Measurements from ENCODE around the gene DUSP9. TPM values are rescaled to one million over a fixed set of nuclear protein-coding genes. Genes with fewer than 3 reads are reported as not detected.

DUSP9 gene
- total and polyA plus RNA-seq, 2 donors (not counting 3 experiments of a cell fraction or from before 2014, with no cell fraction given), result 0.04 TPM; not detected in 1

DNA sequence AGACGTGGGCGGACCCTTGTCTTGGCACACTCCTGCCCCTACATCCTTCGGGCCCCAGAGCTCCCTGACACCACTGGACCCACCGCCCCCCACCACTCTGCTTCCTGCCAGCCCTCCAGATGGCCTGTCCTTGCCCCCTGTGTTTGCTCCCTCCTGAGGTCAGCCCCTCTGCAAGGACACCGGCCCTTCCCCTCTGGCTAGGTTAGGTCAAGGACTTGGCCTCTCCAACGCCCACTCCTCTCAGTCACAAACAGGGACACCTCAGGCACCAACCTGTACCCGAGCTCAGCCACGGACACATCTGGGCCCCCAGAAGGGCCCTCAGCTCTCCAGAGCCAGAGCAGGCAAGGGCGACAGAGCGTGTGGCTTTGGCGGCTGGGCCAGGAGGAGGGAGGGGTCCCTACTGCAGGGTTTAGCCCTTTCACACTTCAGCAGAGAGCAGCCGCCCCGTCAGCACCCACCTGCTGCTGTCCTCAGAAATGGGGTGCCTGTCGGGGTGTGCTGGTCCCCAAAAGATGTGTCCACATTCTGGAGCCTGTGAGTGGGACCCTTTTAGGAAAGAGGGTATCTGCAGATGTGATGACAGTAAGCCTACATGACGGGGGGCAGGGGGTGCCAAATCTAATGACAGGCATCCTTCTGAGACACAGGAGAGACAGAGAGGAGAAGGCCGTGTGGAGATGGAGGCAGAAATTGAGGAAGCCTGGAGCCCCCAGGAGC is 23.5 kb upstream of the DUSP9 start:
- no peak for DNase-seq (ENCODE audit: low read depth, low spot score)
- CTCF ChIA-PET, result interaction anchor here (1.0 kb wide), 1 partner anchor 44 kb away, joined by 6 read pairs; no protein-coding TSS in a partner anchor
- intact Hi-C loops (cut with micrococcal nuclease) (no loop called here), dilution Hi-C loops (cut with MboI; ENCODE audit: extremely low pct_ligation_motif_present, low sequenced_read_pairs) (no loop called here)
- Histone ChIP-seq H3K36me3 (ENCODE audit: control insufficient read depth in 2 of 2, extremely low read depth in 1 of 2, insufficient read depth in 2 of 2, low read length in 2 of 2) (no peaks in the 10 kb centered on the region), H2AFZ (ENCODE audit: low read depth, low read length) (no peak overlapping the region), H3K9ac (replicated peaks; ENCODE audit: extremely low read depth, insufficient read depth, low read length) (no peak overlapping the region), H3K27ac (ENCODE audit: insufficient read depth, low read depth, low read length) (no peak overlapping the region), H3K4me3 (replicated peaks in 1 of 3; ENCODE audit: insufficient read depth in 1 of 3, low read depth in 1 of 3, low read length in 3 of 3) (no peak overlapping the region), H3K27me3 (ENCODE audit: control insufficient read depth in 2 of 2, insufficient read depth in 2 of 2, low read length in 2 of 2) (no peaks in the 10 kb centered on the region), H3K4me1 (ENCODE audit: control insufficient read depth, extremely low read depth, insufficient read depth, low read length) (no peaks in the 10 kb centered on the region), H4K20me1 (replicated peaks; ENCODE audit: control insufficient read depth, extremely low read depth, insufficient read depth, low read length) (no peaks in the 10 kb centered on the region), H3K4me2 (ENCODE audit: insufficient read depth, low read length) (no peak overlapping the region), H3K9me1 (replicated peaks; ENCODE audit: control insufficient read depth, extremely low read depth, insufficient read depth, low read length) (no peaks in the 10 kb centered on the region), H3K79me2 (ENCODE audit: control insufficient read depth, insufficient read depth, low read length) (no peaks in the 10 kb centered on the region), H3K9me3 (replicated peaks; ENCODE audit: control insufficient read depth, insufficient read depth, low read length) (no peaks in the 10 kb centered on the region)
- POLR2A ChIA-PET, result no interaction called here
- FAIRE-seq, result no peak
- BruUV-seq (replicated peaks), result no TSS peak
- TF ChIP-seq, protein P1, sequence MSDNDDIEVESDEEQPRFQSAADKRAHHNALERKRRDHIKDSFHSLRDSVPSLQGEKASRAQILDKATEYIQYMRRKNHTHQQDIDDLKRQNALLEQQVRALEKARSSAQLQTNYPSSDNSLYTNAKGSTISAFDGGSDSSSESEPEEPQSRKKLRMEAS (IDR thresholded peaks at IDR 0.05; ENCODE audit: insufficient read depth, insufficient read length), result no peak
- TF ChIP-seq POLR2A (IDR thresholded peaks at IDR 0.05; ENCODE audit: low read depth, low read length), result no peak
- TF ChIP-seq JUN (IDR thresholded peaks at IDR 0.05; ENCODE audit: borderline replicate concordance, insufficient read depth, insufficient read length, low read depth), result no peak
- TF ChIP-seq MYC (IDR thresholded peaks at IDR 0.05; ENCODE audit: low read depth, low read length), result no peak
- TF ChIP-seq FOS (IDR thresholded peaks at IDR 0.05; ENCODE audit: borderline replicate concordance, insufficient read depth, low read length), result no peak
- TF ChIP-seq, protein P2, sequence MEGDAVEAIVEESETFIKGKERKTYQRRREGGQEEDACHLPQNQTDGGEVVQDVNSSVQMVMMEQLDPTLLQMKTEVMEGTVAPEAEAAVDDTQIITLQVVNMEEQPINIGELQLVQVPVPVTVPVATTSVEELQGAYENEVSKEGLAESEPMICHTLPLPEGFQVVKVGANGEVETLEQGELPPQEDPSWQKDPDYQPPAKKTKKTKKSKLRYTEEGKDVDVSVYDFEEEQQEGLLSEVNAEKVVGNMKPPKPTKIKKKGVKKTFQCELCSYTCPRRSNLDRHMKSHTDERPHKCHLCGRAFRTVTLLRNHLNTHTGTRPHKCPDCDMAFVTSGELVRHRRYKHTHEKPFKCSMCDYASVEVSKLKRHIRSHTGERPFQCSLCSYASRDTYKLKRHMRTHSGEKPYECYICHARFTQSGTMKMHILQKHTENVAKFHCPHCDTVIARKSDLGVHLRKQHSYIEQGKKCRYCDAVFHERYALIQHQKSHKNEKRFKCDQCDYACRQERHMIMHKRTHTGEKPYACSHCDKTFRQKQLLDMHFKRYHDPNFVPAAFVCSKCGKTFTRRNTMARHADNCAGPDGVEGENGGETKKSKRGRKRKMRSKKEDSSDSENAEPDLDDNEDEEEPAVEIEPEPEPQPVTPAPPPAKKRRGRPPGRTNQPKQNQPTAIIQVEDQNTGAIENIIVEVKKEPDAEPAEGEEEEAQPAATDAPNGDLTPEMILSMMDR (IDR thresholded peaks at IDR 0.05; ENCODE audit: extremely low read depth in 1 of 2, insufficient read depth in 1 of 2, low read depth in 1 of 2, low read length in 2 of 2), result no peak
- TF ChIP-seq POLR2AphosphoS5 (IDR thresholded peaks at IDR 0.05; ENCODE audit: insufficient read depth, low read depth, low read length), result no peak
- no peak for TF ChIP-seq EZH2 (IDR thresholded peaks at IDR 0.05; ENCODE audit: borderline replicate concordance, low read depth, low read length, severe bottlenecking)
- TF ChIP-seq GATA2 (IDR thresholded peaks at IDR 0.05; ENCODE audit: insufficient read depth, insufficient read length, low read depth, low read length), result no peak
